C4-2B (cell line): ENCODE data around the gene UGT2B7.

Experiments used
- ZFX ChIP-seq: fragments of 450-650 bp; IDR thresholded peaks from 2 replicates; pipeline ENCODE4 v1.6.1; 2017
- TF ChIP-seq, protein P1 (sequence below): fragments of 450-650 bp; conservative IDR thresholded peaks from 2 replicates; pipeline ENCODE4 v1.5.1; 2017; ENCODE audit warnings: mild to moderate bottlenecking

DNA sequence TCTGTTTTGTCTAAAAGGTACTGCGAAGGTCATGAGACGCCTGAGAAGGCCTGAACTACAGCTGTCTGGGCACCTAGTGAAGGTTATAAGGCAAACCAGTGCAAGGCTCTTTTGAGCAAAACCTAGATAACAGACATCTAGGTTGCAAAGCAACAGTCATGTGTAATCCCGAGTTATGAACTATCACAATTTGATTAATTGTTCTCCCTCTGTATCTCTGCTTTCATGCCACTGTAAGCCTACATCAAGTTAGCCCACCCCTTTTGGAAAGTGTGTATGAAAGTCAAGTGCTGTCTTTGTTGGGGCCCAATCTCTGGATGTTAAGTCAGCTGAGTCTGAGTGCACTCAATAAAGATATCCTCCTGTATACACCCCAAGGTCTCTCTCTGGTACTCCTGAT is 31.9 kb upstream of the UGT2B7 start:
- TF ChIP-seq, protein P1, sequence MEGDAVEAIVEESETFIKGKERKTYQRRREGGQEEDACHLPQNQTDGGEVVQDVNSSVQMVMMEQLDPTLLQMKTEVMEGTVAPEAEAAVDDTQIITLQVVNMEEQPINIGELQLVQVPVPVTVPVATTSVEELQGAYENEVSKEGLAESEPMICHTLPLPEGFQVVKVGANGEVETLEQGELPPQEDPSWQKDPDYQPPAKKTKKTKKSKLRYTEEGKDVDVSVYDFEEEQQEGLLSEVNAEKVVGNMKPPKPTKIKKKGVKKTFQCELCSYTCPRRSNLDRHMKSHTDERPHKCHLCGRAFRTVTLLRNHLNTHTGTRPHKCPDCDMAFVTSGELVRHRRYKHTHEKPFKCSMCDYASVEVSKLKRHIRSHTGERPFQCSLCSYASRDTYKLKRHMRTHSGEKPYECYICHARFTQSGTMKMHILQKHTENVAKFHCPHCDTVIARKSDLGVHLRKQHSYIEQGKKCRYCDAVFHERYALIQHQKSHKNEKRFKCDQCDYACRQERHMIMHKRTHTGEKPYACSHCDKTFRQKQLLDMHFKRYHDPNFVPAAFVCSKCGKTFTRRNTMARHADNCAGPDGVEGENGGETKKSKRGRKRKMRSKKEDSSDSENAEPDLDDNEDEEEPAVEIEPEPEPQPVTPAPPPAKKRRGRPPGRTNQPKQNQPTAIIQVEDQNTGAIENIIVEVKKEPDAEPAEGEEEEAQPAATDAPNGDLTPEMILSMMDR = no peak
- TF ChIP-seq ZFX = no peak
